SK-N-SH (cell line): Measurements from ENCODE around the gene MMS22L.

Experiments
- CTCF ChIP-seq: fragments of 200-600 bp; sonication (generic); IDR thresholded peaks from 2 replicates; pipeline ENCODE4 v1.6.1; 2017; ENCODE audit warnings: antibody characterized with exemption, mild to moderate bottlenecking, moderate library complexity
- ELF1 ChIP-seq: IDR thresholded peaks from 2 replicates; pipeline ENCODE4 v1.4.0; 2012
- EZH2phosphoT487 ChIP-seq: fragments of 200-600 bp; sonication (generic); IDR thresholded peaks from 2 replicates; pipeline ENCODE4 v1.6.1; 2017; ENCODE audit warnings: low read depth, mixed run types, mild to moderate bottlenecking, antibody characterized with exemption, moderate library complexity, borderline replicate concordance
- GABPA ChIP-seq: IDR thresholded peaks from 2 replicates; pipeline ENCODE4 v1.4.0; 2012; ENCODE audit warnings: low read depth, mild to moderate bottlenecking
- POLR2AphosphoS5 ChIP-seq: IDR thresholded peaks from 2 replicates; pipeline ENCODE4 v1.6.1; 2012; ENCODE audit warnings: low read depth, low read length
- RAD21 ChIP-seq: IDR thresholded peaks from 2 replicates; pipeline ENCODE4 v1.6.1; 2012; ENCODE audit warnings: mild to moderate bottlenecking, low read length
- REST ChIP-seq: IDR thresholded peaks from 2 replicates; pipeline ENCODE4 v1.6.1; 2012; ENCODE audit warnings: mild to moderate bottlenecking, low read depth, low read length, moderate library complexity
- RXRA ChIP-seq: IDR thresholded peaks from 2 replicates; pipeline ENCODE4 v1.4.0; 2012; ENCODE audit warnings: low read depth, mild to moderate bottlenecking, borderline replicate concordance
- SIN3A ChIP-seq: IDR thresholded peaks from 2 replicates; pipeline ENCODE4 v1.6.1; 2012; ENCODE audit warnings: low read depth, mild to moderate bottlenecking, low read length, moderate library complexity, borderline replicate concordance
- TAF1 ChIP-seq: IDR thresholded peaks from 2 replicates; pipeline ENCODE4 v1.6.1; 2012; ENCODE audit warnings: low read depth, mild to moderate bottlenecking, low read length, moderate library complexity, borderline replicate concordance
- USF1 ChIP-seq: IDR thresholded peaks from 2 replicates; pipeline ENCODE4 v1.4.0; 2012; ENCODE audit warnings: low read depth, borderline replicate concordance
- USF2 ChIP-seq: fragments of 150-350 bp; IDR thresholded peaks from 2 replicates; pipeline ENCODE4 v1.6.1; 2017; ENCODE audit warnings: antibody characterized with exemption, low read length, low read depth, borderline replicate concordance
- YY1 ChIP-seq: IDR thresholded peaks from 2 replicates; pipeline ENCODE4 v1.4.0; 2012; ENCODE audit warnings: low read depth, mild to moderate bottlenecking

- TF ChIP-seq TAF1: no peak
- no peak for TF ChIP-seq POLR2AphosphoS5
- no peak for TF ChIP-seq CTCF
- no peak for TF ChIP-seq YY1
- TF ChIP-seq EZH2phosphoT487: no peak
- TF ChIP-seq REST: no peak
- no peak for TF ChIP-seq RXRA
- TF ChIP-seq USF1: no peak
- TF ChIP-seq ELF1: no peak
- no peak for TF ChIP-seq USF2
- TF ChIP-seq RAD21: no peak
- TF ChIP-seq GABPA: no peak
- TF ChIP-seq SIN3A: no peak
Measured at GRCh38 chr6:97246842-97247241, 36.2 kb downstream of the MMS22L start.
